Stimulated activated CD8-positive, alpha-beta memory T cell treated with anti-CD3 and anti-CD28 coated beads, Interleukin-12 subunit alpha, Interleukin-12 subunit beta, amount 100 ng/mL, for 1 hour (primary cell): ENCODE results near the gene ARSD.
"Not testable (repeated sequence)": the region's sequence is repeated elsewhere in the genome, so short reads cannot be mapped to it uniquely, and the experiment has no call there.

Experiments used
- DNase-seq: peaks from one replicate; pipeline ENCODE4 v3.0.0-alpha.2; 2020; ENCODE audit warnings: low read depth

Gene ARSD

DNA sequence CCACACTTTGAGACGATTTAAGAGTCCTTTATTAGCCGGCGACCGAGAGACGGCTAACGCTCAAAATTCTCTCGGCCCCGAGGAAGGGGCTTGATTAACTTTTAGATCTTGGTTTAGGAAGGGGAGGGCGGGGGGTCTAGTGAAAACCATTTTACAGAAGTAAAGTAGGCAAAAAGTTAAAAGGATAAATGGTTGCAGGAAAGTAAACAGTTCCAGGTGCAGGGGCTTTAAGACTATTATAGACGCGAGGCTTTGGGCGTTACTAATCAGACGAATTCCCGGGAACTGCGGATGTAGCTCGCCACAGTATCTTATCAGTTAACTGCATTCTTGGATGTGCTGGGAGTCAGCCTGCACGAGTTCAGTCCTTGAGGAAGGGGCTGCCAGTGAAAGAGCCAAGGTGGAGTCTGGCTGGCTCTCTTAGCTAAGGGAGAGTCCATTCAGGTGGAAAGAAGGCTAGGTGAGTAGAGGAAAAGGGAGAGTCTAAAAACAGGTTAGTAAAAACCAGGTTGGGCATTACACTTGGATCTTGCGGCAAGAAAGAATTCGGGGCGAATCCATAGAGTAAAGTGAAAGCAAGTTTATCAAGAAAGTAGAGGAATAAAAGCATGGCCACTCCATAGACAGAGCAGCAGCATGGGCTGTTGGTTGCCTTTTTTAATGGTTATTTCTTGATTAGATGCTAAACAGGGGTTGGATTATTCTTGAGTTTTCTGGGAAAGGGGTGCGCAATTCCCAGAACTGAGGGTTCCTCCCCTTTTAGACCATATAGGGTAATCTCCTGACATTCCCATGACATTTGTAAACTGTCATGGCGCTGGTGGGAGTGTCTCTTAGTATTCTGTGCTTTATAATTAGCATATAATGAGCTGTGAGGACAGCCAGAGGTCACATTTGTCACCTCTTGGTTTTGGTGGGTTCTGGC lies 38.3 kb downstream of the ARSD start:
- DNase-seq, result not testable (repeated sequence)

DNA sequence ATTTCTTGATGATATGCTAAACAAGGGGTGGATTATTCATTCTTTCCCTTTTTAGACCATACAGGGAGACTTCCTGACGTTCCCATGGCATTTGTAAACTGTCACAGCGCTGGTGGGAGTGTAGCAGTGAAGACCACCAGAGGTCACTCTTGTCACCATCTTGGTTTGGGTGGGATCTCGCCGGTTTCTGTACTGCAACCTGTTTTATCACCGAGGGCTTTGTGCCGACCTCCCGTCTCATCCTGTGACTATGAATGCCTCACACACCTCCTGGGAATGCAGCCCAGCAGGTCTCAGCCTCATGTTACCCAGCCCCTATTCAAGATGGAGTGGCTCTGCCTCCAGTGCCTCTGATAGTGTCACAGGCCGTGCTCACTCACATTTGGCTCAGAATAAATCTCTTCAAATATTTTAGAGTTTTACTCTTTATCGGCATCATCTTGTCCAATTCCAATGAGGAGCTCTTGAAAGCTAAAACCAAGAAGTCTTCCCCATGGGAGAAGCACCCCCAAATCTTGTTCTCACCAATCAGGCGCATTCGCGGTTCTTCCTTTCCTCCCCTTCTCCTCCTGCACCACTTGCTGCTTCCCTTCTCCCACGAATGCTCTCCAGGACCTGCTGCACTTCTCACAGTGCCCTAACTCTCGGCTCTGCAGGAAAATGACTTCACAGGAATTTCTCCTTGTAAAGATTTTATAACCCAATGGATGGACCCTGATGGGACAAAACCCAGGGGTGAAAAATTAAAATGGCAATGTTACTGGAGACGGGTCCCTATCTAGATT lies 39.2 kb downstream of the ARSD start:
- DNase-seq, result not testable (repeated sequence)

DNA sequence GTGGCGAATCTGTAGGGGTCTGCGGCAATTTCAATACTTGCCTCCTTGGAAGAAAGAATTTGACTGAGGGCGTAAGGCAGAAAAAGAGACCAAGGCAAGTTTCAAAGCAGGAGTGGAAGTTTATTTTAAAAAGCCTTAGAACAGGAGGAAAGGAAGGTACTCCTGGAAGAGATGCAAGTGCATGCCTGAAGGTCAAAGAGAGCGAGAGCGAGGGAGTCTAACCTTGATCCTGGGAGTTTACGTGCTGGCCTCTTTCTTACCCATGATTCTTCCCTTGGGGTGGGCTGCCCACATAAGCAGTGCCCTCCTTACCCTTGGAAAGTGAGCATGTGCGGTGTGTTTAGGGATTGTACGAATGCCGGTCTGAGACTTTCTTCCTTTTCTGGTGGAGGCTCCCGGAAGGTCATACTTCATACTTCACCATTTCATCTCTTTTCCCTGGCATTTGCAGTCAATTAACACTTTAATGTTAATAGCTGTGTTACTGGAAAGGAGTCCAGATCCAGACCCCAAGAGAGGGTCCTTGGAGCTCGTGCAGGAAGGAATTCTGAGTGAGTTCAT lies 40.0 kb downstream of the ARSD start:
- DNase-seq, result no peak

DNA sequence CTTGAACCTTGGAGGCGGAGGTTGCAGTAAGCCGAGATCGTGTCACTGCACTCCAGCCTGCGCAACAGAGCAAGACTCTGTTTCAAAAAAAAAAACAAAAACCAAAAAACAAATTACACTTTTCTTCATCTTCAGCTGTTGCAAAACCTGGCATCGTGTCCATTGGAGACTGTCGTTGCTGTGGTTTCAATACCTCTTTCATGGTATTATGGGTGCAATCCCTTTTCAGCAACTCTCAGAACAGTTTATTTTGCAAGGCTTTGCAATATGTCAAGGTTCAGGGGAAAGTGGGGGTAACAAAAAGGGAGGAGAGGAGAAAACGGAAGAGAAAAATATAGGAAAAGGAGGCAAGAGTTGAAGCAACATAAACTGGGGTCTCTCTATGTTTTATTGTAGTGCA lies 40.8 kb downstream of the ARSD start:
- DNase-seq, result no peak

DNA sequence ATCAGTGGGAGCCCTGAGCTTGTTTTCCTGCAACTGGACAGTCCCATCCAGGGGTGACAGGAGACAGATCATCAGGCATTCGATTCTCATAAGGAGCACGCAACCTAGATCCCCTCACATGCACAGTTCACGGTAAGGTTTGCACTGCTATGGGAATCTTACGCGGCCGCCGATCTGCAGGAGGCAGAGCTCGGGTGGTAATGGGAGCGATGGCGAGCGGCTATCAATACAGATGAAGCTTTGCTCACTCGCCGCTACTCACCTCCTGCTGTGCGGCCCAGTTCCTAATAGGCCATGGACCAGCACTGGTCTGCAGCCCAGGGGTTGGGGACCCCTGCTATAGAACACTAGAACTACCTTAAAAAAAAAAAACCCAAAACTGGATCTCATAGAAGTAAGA lies 45.4 kb downstream of the ARSD start:
- no peak for DNase-seq

DNA sequence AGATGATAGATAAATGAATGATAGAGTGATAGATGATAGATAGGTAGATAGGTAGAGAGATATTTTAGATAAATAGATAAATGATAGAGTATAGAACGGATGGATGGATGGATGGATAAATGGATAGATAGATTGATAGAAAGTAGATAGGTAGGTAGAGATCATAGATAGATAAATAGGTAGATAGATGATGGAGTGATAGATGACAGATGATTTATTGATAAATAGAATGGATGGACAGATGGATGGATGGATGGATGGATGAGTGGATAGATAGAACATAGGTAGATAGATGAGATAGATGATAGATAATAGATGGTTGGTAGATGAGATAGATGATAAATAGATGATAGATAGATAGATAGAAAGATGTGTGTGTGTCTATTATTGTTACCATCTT lies 49.5 kb downstream of the ARSD start:
- DNase-seq, result no peak

GRCh38 chrX:2878563-2878962 lies 50.6 kb downstream of the ARSD start:
- DNase-seq, result no peak

GRCh38 chrX:2875798-2876399 lies 53.2 kb downstream of the ARSD start:
- no peak for DNase-seq

GRCh38 chrX:2875136-2875481 lies 54.0 kb downstream of the ARSD start:
- no peak for DNase-seq

- no peak for DNase-seq
Measured at GRCh38 chrX:2874222-2875135, 54.7 kb downstream of the ARSD start.

GRCh38 chrX:2872671-2873277 lies 56.4 kb downstream of the ARSD start:
- no peak for DNase-seq

DNA sequence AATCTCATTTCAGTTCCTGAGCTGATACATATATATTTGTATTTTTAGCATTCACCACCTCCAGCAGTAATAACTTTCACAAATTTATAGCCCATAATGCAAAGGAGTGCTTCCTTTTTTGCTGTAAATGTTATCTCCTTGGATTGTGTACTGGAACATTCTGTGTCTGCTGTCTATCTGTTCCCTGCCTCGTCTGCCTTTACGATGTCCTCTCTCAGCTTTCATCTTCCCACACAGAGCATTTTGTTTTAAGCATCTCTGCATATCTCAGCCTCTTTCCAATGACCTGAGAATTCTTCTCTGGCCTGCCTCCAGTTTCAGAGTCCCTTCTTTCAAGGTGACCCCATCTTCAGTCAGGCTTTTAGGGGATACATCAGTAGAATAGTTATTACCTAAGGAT lies 57.3 kb downstream of the ARSD start:
- DNase-seq, result no peak

DNA sequence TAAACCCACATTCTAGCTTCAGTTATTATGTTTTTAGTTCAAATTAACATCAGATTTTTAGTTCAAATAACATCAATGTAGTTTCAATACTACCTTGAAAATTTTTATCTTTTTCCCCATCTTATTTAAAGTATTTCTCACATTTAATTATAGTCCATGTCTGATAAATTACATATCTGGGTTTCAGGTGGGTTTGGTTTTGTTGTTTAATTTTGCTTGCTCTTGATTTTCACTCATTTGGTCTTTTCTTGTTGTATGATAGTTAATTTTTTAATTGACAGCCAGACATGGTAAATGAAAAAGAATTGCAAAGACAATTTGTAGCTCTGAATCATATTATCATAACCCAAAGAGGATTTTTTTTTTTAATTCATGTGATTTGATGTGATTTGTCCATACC lies 58.5 kb downstream of the ARSD start:
- DNase-seq, result no peak

DNA sequence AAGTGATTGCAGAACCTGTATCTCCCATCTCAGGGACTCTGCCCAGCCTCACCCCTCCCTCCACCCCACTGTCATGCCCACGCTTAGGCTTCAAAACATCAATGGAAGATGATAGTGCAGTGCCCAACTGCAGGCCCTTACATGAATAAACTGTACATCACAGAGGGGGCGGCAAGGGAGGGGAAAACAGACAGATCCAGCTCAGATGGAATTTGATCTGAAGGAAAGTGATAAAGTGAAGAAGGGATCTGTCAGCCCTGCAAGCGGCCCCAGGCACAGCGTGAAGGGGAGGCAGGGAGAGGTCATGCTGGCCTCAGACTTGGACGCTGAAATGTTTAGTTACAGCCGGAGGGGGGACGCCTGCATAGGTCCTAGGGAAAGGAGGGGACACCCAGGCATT lies 61.9 kb downstream of the ARSD start:
- DNase-seq, result no peak

DNA sequence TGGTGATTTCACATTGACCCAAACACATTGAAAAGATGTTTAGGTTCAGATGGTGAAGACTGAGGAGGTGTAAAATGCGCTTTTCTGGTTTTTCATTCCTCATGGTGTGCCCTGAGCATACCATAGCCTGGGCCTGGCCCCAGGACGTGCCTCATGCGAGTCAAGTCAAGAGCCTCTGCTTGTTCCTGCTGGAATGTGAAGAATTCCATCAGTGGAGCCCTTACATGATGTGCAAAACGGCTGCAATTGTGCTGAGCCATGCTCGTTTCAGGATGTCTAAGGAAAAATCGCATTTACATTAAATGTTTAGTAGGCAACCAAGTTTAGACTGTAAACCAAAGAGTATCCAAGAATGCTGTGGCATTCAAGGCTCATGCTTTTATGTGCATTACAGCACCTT lies 65.5 kb downstream of the ARSD start:
- DNase-seq, result no peak

GRCh38 chrX:2862404-2862803 lies 66.7 kb downstream of the ARSD start:
- no peak for DNase-seq

DNA sequence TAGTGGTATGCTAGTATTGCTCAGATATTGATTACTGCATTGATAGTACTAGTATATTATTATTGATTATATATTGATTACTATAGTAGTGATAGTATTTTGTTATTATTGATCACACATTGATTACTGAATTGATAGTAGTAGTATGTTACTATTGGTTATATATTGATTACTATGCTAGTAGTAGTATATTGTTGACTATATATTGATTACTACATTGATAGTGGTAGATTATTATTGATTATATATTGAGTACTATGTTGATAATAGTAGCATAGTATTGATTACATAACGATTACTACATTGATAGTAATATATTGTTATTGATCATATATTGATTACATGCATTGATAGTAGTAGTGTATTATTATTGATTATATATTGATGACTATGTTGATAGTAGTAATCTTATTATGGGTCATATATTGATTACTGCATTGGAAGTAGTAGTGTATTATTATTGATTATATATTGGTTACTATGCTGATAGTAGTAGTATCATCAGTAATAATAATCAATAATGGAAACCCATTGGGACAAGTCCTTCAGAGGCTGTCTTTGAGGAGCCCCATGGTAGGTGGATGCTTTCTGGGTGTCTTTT lies 69.8 kb downstream of the ARSD start:
- DNase-seq, result no peak

- DNase-seq, result no peak
Measured at GRCh38 chrX:2857566-2857965, 71.6 kb downstream of the ARSD start.

- no peak for DNase-seq
Measured at GRCh38 chrX:2855761-2856160, 73.4 kb downstream of the ARSD start.

DNA sequence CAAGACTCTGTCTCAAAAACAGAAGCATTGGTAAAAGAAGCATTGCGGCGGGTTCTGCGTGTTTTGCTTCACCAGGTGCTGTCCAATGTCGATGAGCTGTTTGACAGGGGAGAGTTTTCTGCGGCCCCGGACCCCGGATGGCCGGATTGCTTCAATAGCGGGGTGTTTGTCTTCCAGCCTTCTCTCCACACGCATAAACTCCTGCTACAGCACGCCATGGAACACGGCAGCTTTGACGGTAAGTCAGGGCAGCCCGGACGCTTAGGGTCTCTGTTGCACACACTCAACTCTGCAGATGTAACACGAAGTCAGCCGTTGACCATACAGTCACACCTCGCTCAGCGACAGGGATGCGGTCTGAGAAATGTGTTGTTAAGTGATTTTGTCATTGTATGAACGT lies 74.2 kb downstream of the ARSD start:
- DNase-seq, result no peak
